ENCODE results near the gene EFNA1.

DNA sequence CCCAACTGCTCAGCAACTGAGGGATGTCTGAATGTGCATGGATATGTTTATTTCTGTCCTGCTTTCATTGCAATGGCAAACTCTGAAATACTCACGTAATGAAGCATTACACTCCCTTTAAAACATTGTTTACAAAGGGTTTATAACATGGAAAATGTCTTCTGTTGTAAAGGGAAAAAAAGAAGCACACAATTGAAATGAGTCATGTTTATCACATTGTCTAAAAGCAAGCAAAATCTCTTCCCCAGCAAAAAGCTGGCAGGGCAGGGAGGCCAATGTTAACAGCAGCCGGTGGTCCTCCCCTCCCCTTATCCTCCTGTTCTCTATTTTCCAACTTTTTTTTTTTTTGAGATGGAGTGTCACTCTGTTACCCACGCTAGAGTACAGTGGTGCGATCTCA is 3.9 kb upstream of the EFNA1 start:
- TF ChIP-seq, protein P1, sequence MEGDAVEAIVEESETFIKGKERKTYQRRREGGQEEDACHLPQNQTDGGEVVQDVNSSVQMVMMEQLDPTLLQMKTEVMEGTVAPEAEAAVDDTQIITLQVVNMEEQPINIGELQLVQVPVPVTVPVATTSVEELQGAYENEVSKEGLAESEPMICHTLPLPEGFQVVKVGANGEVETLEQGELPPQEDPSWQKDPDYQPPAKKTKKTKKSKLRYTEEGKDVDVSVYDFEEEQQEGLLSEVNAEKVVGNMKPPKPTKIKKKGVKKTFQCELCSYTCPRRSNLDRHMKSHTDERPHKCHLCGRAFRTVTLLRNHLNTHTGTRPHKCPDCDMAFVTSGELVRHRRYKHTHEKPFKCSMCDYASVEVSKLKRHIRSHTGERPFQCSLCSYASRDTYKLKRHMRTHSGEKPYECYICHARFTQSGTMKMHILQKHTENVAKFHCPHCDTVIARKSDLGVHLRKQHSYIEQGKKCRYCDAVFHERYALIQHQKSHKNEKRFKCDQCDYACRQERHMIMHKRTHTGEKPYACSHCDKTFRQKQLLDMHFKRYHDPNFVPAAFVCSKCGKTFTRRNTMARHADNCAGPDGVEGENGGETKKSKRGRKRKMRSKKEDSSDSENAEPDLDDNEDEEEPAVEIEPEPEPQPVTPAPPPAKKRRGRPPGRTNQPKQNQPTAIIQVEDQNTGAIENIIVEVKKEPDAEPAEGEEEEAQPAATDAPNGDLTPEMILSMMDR (conservative IDR thresholded peaks at IDR 0.05; ENCODE audit: low read depth, low read length) = no peak
- TF ChIP-seq EZH2phosphoT487 (IDR thresholded peaks at IDR 0.05; ENCODE audit: borderline replicate concordance, low read length) = no peak

Measured in PC-3 (cell line).